IPS-15b (cell line): ENCODE measurements around the gene COL17A1.

ENCODE experiments used
- H3K27me3 ChIP-seq: one replicate; pipeline ENCODE4 v1.6.1; 2013; ENCODE audit warnings: low read length; ENCODE audit not compliant: control insufficient read depth, insufficient read depth
- H3K36me3 ChIP-seq: one replicate; pipeline ENCODE4 v1.6.1; 2013; ENCODE audit warnings: low read length; ENCODE audit not compliant: control insufficient read depth, insufficient read depth
- H3K4me1 ChIP-seq: one replicate; pipeline ENCODE4 v1.6.1; 2013; ENCODE audit warnings: mild to moderate bottlenecking, low read length; ENCODE audit not compliant: control insufficient read depth, insufficient read depth
- H3K4me3 ChIP-seq: one replicate; pipeline ENCODE4 v1.5.1; 2013; ENCODE audit warnings: low read depth, low read length
- H3K9ac ChIP-seq: one replicate; pipeline ENCODE4 v1.6.1; 2013; ENCODE audit warnings: low read depth, mild to moderate bottlenecking, low read length
- H3K9me3 ChIP-seq: one replicate; pipeline ENCODE4 v1.6.1; 2013; ENCODE audit warnings: mild to moderate bottlenecking, low read length; ENCODE audit not compliant: control insufficient read depth, insufficient read depth

The COL17A1 gene

GRCh38 chr10:103995134-103995533 is 90.5 kb downstream of the COL17A1 start:
- H3K4me3 ChIP-seq: no peak overlapping the region
- no peaks in the 10 kb centered on the region for H3K9me3 ChIP-seq
- H3K9ac ChIP-seq: no peak overlapping the region
- no peaks in the 10 kb centered on the region for H3K4me1 ChIP-seq
- no peaks in the 10 kb centered on the region for H3K27me3 ChIP-seq
- H3K36me3 ChIP-seq: no peaks in the 10 kb centered on the region

- no peak overlapping the region for H3K9ac ChIP-seq
- no peaks in the 10 kb centered on the region for H3K36me3 ChIP-seq
- no peaks in the 10 kb centered on the region for H3K27me3 ChIP-seq
- no peaks in the 10 kb centered on the region for H3K4me1 ChIP-seq
- no peak overlapping the region for H3K4me3 ChIP-seq
- H3K9me3 ChIP-seq: no peaks in the 10 kb centered on the region
Measured at GRCh38 chr10:103991393-103992128, 94.1 kb downstream of the COL17A1 start.

- Histone ChIP-seq H3K9ac (no peak overlapping the region), H3K9me3 (no peaks in the 10 kb centered on the region), H3K4me1 (no peaks in the 10 kb centered on the region), H3K27me3 (no peaks in the 10 kb centered on the region), H3K36me3 (no peaks in the 10 kb centered on the region), H3K4me3 (no peak overlapping the region)
Measured at GRCh38 chr10:103990531-103990930, 95.1 kb downstream of the COL17A1 start.

- Histone ChIP-seq H3K9me3 (no peaks in the 10 kb centered on the region), H3K9ac (no peak overlapping the region), H3K27me3 (no peaks in the 10 kb centered on the region), H3K4me3 (no peak overlapping the region), H3K4me1 (no peaks in the 10 kb centered on the region), H3K36me3 (no peaks in the 10 kb centered on the region)
Measured at GRCh38 chr10:103990121-103990520, 95.6 kb downstream of the COL17A1 start.

GRCh38 chr10:103986360-103986759 is 99.3 kb downstream of the COL17A1 start:
- Histone ChIP-seq H3K27me3 (no peaks in the 10 kb centered on the region), H3K4me1 (no peaks in the 10 kb centered on the region), H3K9ac (no peak overlapping the region), H3K4me3 (no peak overlapping the region), H3K9me3 (no peaks in the 10 kb centered on the region), H3K36me3 (no peaks in the 10 kb centered on the region)

- H3K36me3 ChIP-seq: no peaks in the 10 kb centered on the region
- H3K27me3 ChIP-seq: no peaks in the 10 kb centered on the region
- H3K9me3 ChIP-seq: no peaks in the 10 kb centered on the region
- no peak overlapping the region for H3K4me3 ChIP-seq
- H3K4me1 ChIP-seq: no peaks in the 10 kb centered on the region
- H3K9ac ChIP-seq: no peak overlapping the region
Measured at GRCh38 chr10:103985726-103986125, 100.0 kb downstream of the COL17A1 start.

GRCh38 chr10:103983367-103983911 is 102.2 kb downstream of the COL17A1 start:
- Histone ChIP-seq H3K4me1 (no peaks in the 10 kb centered on the region), H3K9ac (no peak overlapping the region), H3K9me3 (no peaks in the 10 kb centered on the region), H3K36me3 (no peaks in the 10 kb centered on the region), H3K27me3 (no peaks in the 10 kb centered on the region), H3K4me3 (no peak overlapping the region)

- Histone ChIP-seq H3K27me3 (no peaks in the 10 kb centered on the region), H3K4me1 (no peaks in the 10 kb centered on the region), H3K36me3 (no peaks in the 10 kb centered on the region), H3K9ac (no peak overlapping the region), H3K9me3 (no peaks in the 10 kb centered on the region), H3K4me3 (no peak overlapping the region)
Measured at GRCh38 chr10:103982639-103983038, 103.0 kb downstream of the COL17A1 start.
